ENCODE results near the gene BCL2. TPM values are rescaled to one million over a fixed set of nuclear protein-coding genes. Genes with fewer than 3 reads are reported as not detected.

The BCL2 gene
- total RNA-seq, 1 experiment from 2014 or later: 1.5 TPM

DNA sequence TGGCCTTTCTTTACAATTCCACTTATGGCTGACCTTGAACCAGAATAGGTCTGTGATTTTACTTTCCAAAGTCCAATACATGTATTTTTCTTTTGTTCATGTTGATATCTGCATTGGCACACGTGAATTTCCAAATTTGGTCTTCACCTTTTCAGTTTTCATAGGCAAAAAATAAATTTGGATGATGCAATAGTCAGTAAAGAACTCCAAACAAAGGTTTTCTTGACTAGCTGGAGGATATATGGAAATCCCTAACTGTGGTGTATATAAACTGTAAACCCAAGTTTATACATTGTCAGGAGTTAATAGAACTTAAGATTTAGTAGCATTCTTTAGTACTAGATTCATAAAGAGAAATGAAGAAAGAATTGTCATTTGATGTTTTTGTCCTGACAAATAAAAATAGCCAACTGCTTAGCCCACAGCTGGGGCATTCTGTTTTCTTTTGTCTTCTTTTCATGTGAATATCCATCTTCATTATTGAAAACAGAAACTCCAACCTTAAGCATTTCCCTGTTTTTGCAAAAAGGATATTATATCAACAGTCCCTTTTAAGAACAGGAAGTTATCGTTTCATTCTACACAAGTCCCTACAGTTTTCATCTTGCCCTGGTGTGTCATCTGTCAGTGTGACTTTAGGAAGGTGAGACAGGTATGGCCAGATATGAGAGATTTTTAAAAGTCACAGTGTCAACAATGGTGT lies 132.9 kb downstream of the BCL2 start:
- intact Hi-C loops (cut with micrococcal nuclease): no loop called here
- ATAC-seq: no peak
- no peaks in the 10 kb centered on the region for H3K36me3 ChIP-seq (ENCODE audit: low read depth, low read length)
- ChIA-PET CTCF (interaction anchor here (0.6 kb wide), 1 partner anchor 46 kb away, joined by 3 read pairs; no protein-coding TSS in a partner anchor), POLR2A (ENCODE audit: unreplicated experiment) (no interaction called here)
- H3F3A ChIP-seq (ENCODE audit: low read length, unreplicated experiment): no peaks in the 10 kb centered on the region
- H3K79me2 ChIP-seq (ENCODE audit: low read length): no peaks in the 10 kb centered on the region
- no TSS peak for BruUV-seq (replicated peaks)
- no peak overlapping the region for H3K9ac ChIP-seq (ENCODE audit: low read length)
- H3K27ac ChIP-seq (ENCODE audit: low read length): no peak overlapping the region
- H2AFZ ChIP-seq (ENCODE audit: low read length): no peak overlapping the region
- no peaks in the 10 kb centered on the region for H3K4me1 ChIP-seq (ENCODE audit: insufficient read depth, low read length)
- H3K27me3 ChIP-seq (ENCODE audit: low read length): peaks cover 24% of the 10 kb centered on the region
- H4K20me1 ChIP-seq (ENCODE audit: low read length): no peaks in the 10 kb centered on the region
- no peak overlapping the region for H3K4me2 ChIP-seq (ENCODE audit: low read length)
- no peak for DNase-seq
- H3K9me2 ChIP-seq (replicated peaks; ENCODE audit: low read length): no peaks in the 10 kb centered on the region
- H3K4me3 ChIP-seq (ENCODE audit: low read length): no peak overlapping the region
- no peaks in the 10 kb centered on the region for H3K9me3 ChIP-seq (ENCODE audit: low read length)
- TF ChIP-seq EZH2phosphoT487 (IDR thresholded peaks at IDR 0.05; ENCODE audit: borderline replicate concordance, low read length): no peak
- no peak for TF ChIP-seq EZH2 (IDR thresholded peaks at IDR 0.05; ENCODE audit: low read length, unreplicated experiment)
- no peak for TF ChIP-seq CTCF (conservative IDR thresholded peaks at IDR 0.05; ENCODE audit: low read depth, low read length)

- ATAC-seq: peak; percentile 22; the same call in 1 of the 2 replicates
- CTCF ChIA-PET: interaction anchor here (0.6 to 0.8 kb wide), 2 partner anchors 45 to 168 kb away, joined by 3 read pairs; no protein-coding TSS in a partner anchor
- H3K4me1 ChIP-seq (ENCODE audit: insufficient read depth, low read length): no peaks in the 10 kb centered on the region
- POLR2A ChIA-PET (ENCODE audit: unreplicated experiment): no interaction called here
- H3K36me3 ChIP-seq (ENCODE audit: low read depth, low read length): no peaks in the 10 kb centered on the region
- intact Hi-C loops (cut with micrococcal nuclease): no loop called here
- no peaks in the 10 kb centered on the region for H3K79me2 ChIP-seq (ENCODE audit: low read length)
- no peaks in the 10 kb centered on the region for H3K9me3 ChIP-seq (ENCODE audit: low read length)
- no peak overlapping the region for H3K27ac ChIP-seq (ENCODE audit: low read length)
- no peak overlapping the region for H3K4me2 ChIP-seq (ENCODE audit: low read length)
- no peaks in the 10 kb centered on the region for H3F3A ChIP-seq (ENCODE audit: low read length, unreplicated experiment)
- BruUV-seq (replicated peaks): no TSS peak
- H4K20me1 ChIP-seq (ENCODE audit: low read length): no peaks in the 10 kb centered on the region
- no peak overlapping the region for H2AFZ ChIP-seq (ENCODE audit: low read length)
- no peak overlapping the region for H3K9ac ChIP-seq (ENCODE audit: low read length)
- no peak for DNase-seq
- H3K4me3 ChIP-seq (ENCODE audit: low read length): no peak overlapping the region
- H3K9me2 ChIP-seq (replicated peaks; ENCODE audit: low read length): no peaks in the 10 kb centered on the region
- TF ChIP-seq EZH2 (IDR thresholded peaks at IDR 0.05; ENCODE audit: low read length, unreplicated experiment) (no peak), EZH2phosphoT487 (IDR thresholded peaks at IDR 0.05; ENCODE audit: borderline replicate concordance, low read length) (no peak), CTCF (conservative IDR thresholded peaks at IDR 0.05; ENCODE audit: low read depth, low read length) (no peak)
- H3K27me3 ChIP-seq (ENCODE audit: low read length): peaks cover 30% of the 10 kb centered on the region
Measured at GRCh38 chr18:63185984-63186383, 133.6 kb downstream of the BCL2 start.
